Activated T-cell treated with anti-CD3 and anti-CD28 coated beads, Interleukin-2, amount 50 U/mL, for 4 hours (primary cell): Measurements from ENCODE around the gene ZZZ3. TPM values are rescaled to one million over a fixed set of nuclear protein-coding genes. Genes with fewer than 3 reads are reported as not detected.
"Not testable (repeated sequence)": the region's sequence is repeated elsewhere in the genome, so short reads cannot be mapped to it uniquely, and the experiment has no call there.

ENCODE experiments used
- ATAC-seq, 2 donors: fragments of 200-7000 bp; cut with Tn5 transposase; one replicate each; pipeline ENCODE4 v1.10.0; 2021
- DNase-seq: peaks from one replicate; pipeline ENCODE4 v3.0.0-alpha.2; 2020
- H3K27me3 Mint-ChIP-seq: one replicate; pipeline ENCODE4 v1.8.0; 2021; ENCODE audit warnings: low read depth, mixed read lengths
- H3K36me3 Mint-ChIP-seq: one replicate; pipeline ENCODE4 v1.8.0; 2022; ENCODE audit warnings: mixed read lengths; ENCODE audit not compliant: insufficient read depth
- H3K4me1 Mint-ChIP-seq: one replicate; pipeline ENCODE4 v1.8.0; 2021; ENCODE audit warnings: low read depth, mixed read lengths
- H3K4me3 Mint-ChIP-seq: one replicate; pipeline ENCODE4 v1.8.0; 2021; ENCODE audit warnings: mild to moderate bottlenecking, moderate library complexity, mixed read lengths
- H3K9me3 Mint-ChIP-seq: one replicate; pipeline ENCODE4 v1.8.0; 2021; ENCODE audit warnings: mixed read lengths
- total RNA-seq, 3 donors: library from RNA; stranded (reverse); gene quantifications; one replicate each; pipeline ENCODE4 v1.2.1, GENCODE V29; 2021

ZZZ3 gene
- 10 to 100 TPM; 54.4 to 56.1 (median 55.8) TPM for total RNA-seq

GRCh38 chr1:77682460-77683159 lies at the start of gene ZZZ3:
Gene ZZZ3 (minus strand): TSS chr1:77682658. CDS start chr1:77633354, 49,304 bp downstream.
- Mint-ChIP-seq H3K27me3 (no peaks in the 10 kb centered on the region), H3K4me3 (peak within 1 kb of the TSS; percentile 99), H3K36me3 (peaks cover 6% of the 10 kb centered on the region), H3K9me3 (no peaks in the 10 kb centered on the region), H3K4me1 (peaks cover 41% of the 10 kb centered on the region)
- peak; percentile 73 to 74 for ATAC-seq
- peak; percentile 91 for DNase-seq

DNA sequence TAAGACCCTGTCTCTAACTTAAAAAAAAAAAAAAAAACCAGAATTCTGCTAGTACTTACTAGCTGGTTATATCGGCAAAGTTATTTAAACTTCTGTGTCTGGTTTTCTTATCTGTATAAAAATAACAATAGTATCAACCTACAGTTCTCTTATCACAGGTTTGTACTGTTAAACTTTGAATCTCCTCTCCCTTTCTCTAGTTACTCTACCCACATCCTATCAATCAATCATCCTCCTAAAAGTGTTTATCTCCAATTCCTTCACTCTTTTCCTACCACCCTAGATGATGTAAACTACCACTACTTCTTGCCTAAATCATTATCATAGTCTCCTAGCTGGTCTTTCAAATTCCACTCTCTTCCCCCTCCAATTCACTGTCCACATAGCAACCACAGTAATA lies 49.6 kb upstream of the ZZZ3 start:
- H3K27me3 Mint-ChIP-seq: no peaks in the 10 kb centered on the region

DNA sequence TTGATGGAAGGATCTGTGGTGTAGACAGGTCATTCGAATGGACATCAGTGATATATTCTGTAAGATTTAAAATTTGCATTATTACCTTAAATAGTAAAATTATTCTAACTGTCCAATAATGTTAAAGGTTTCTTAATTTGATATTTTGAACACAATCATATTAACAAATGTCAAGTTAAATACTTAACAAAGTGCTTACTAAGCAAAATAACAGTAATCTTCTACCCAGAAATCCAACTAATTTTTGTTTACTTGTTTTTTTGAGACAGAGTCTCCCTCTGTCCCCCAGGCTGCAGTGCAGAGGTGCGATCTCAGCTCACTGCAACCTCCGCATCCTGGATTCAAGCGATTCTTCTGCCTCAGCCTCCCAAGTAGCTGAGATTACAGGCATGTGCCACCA lies 43.2 kb upstream of the ZZZ3 start:
- Mint-ChIP-seq H3K4me1 (no peaks in the 10 kb centered on the region), H3K9me3 (no peaks in the 10 kb centered on the region), H3K36me3 (peaks cover 38% of the 10 kb centered on the region), H3K4me3 (no peak overlapping the region), H3K27me3 (no peaks in the 10 kb centered on the region)
- ATAC-seq (no peak), DNase-seq (no peak)

More for the DNA sequence above, 49.6 kb upstream of the ZZZ3 start:
- H3K9me3 Mint-ChIP-seq: no peaks in the 10 kb centered on the region
- DNase-seq (no peak), ATAC-seq (no peak)
- no peaks in the 10 kb centered on the region for H3K4me1 Mint-ChIP-seq
- H3K4me3 Mint-ChIP-seq: no peak overlapping the region
- peaks cover 32% of the 10 kb centered on the region for H3K36me3 Mint-ChIP-seq

DNA sequence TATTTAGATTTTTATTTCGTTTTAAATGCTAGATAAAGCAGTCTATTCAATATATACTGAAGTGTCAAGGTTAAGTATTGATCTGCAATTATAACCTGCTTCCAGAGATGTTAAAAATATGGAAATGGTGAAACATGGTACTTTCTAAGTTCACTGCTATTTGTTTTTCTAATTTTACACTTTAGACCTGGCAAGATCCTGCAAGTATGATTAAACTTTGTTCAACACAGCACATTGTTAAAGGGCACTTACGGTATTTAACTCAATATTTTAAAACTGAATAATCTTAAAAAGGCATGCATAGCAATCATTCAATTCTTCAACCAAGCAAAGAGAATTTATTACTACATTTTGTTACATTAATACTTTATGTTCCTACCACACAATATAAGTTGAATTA lies 35.7 kb upstream of the ZZZ3 start:
- Mint-ChIP-seq H3K9me3 (no peaks in the 10 kb centered on the region), H3K4me1 (no peaks in the 10 kb centered on the region), H3K4me3 (no peak overlapping the region), H3K36me3 (peaks cover 39% of the 10 kb centered on the region), H3K27me3 (no peaks in the 10 kb centered on the region)
- ATAC-seq: no peak
- DNase-seq: no peak

- DNase-seq: no peak
- H3K9me3 Mint-ChIP-seq: no peaks in the 10 kb centered on the region
- H3K27me3 Mint-ChIP-seq: no peaks in the 10 kb centered on the region
- H3K4me1 Mint-ChIP-seq: no peaks in the 10 kb centered on the region
- no peak for ATAC-seq
- H3K36me3 Mint-ChIP-seq: peaks cover 32% of the 10 kb centered on the region
- H3K4me3 Mint-ChIP-seq: no peak overlapping the region
Measured at GRCh38 chr1:77716065-77716464, 33.6 kb upstream of the ZZZ3 start.

DNA sequence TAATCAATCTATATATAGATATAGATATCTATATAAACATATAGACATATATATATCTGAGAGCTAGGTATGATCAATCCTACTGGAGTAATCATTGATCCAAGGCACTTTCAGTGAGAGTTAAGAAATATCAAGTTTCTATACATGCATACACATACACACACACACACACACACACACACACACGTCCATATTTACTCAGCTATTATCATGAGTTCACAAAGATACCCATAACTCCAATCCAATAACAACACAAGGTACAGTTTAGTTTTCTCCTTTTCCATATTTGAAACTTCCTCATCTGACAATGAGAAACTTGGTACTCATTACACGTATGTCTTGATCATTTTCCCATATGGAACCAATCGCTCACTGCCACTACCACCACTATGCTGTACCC lies 27.3 kb upstream of the ZZZ3 start:
- no peak overlapping the region for H3K4me3 Mint-ChIP-seq
- H3K4me1 Mint-ChIP-seq: no peaks in the 10 kb centered on the region
- H3K9me3 Mint-ChIP-seq: no peaks in the 10 kb centered on the region
- no peak for DNase-seq
- no peaks in the 10 kb centered on the region for H3K27me3 Mint-ChIP-seq
- ATAC-seq: no peak
- peaks cover 40% of the 10 kb centered on the region for H3K36me3 Mint-ChIP-seq

DNA sequence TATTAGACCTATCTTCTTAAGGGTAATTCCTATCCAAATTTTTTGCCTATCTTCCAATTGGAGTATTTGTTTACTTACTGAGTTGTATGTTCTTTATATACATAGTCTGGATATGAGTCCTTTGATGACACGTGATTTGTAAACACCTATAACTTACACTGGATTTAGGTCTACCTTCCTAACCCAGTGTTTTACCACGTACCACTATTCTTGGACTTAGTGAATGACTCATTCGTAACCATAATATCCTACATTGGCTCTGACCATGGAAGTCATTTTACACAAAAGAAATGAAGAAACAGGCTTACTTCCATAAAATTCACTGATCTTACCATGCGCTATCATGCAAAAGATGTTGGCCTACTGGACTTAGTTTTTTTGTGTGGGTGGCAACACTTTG lies 23.9 kb upstream of the ZZZ3 start:
- Mint-ChIP-seq H3K4me3 (no peak overlapping the region), H3K4me1 (no peaks in the 10 kb centered on the region), H3K9me3 (no peaks in the 10 kb centered on the region), H3K36me3 (peaks cover 32% of the 10 kb centered on the region), H3K27me3 (no peaks in the 10 kb centered on the region)
- no peak for ATAC-seq
- DNase-seq: no peak

- no peaks in the 10 kb centered on the region for H3K27me3 Mint-ChIP-seq
- H3K36me3 Mint-ChIP-seq: peaks cover 28% of the 10 kb centered on the region
- DNase-seq: no peak
- no peak for ATAC-seq
- no peak overlapping the region for H3K4me3 Mint-ChIP-seq
- H3K9me3 Mint-ChIP-seq: peaks cover 2% of the 10 kb centered on the region
- no peaks in the 10 kb centered on the region for H3K4me1 Mint-ChIP-seq
Measured at GRCh38 chr1:77704736-77705135, 22.3 kb upstream of the ZZZ3 start.

DNA sequence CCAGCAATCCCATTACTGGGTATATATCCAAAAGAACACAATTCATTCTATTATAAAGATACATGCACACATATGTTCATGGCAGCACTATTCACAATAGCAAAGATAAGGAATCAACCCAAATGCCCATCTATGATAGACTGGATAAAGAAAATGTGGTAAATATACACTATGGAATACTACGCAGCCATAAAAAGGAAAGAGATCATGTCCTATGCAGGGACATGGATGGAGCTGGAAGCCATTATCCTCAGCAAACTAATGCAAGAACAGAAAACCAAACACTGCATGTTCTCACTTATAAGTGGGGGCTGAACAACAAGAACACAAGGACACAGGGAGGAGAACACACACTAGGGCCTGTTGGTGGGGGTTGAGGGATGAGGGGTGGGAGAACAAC lies 17.2 kb upstream of the ZZZ3 start:
- H3K4me1 Mint-ChIP-seq, DNase-seq, H3K9me3 Mint-ChIP-seq, H3K4me3 Mint-ChIP-seq, ATAC-seq, H3K27me3 Mint-ChIP-seq: not testable (repeated sequence)
- peaks cover 18% of the 10 kb centered on the region for H3K36me3 Mint-ChIP-seq

GRCh38 chr1:77697441-77697840 lies 15.0 kb upstream of the ZZZ3 start:
- no peak for ATAC-seq
- Mint-ChIP-seq H3K4me1 (no peaks in the 10 kb centered on the region), H3K27me3 (no peaks in the 10 kb centered on the region), H3K9me3 (peaks cover 3% of the 10 kb centered on the region), H3K36me3 (peaks cover 20% of the 10 kb centered on the region), H3K4me3 (no peak overlapping the region)
- no peak for DNase-seq

DNA sequence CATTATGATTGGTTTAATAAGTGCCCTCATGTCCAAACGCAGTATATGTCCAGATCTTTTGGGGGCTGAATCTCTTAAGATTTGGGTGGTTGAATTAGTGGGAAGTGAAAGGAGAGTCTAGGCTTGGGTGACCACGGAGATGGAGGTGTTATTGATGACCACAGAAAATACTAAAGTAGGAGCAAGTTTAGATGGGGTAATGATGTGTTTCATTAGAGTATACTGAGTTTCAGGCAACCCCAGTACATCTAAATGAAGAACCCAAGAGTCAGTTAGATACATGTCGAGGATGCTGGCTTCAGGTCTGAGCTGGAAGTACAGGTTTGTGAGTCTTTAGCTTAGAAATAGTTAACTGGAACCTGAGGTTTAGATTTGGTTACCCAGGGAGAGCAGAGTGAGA lies 6.5 kb upstream of the ZZZ3 start:
- Mint-ChIP-seq H3K27me3 (no peaks in the 10 kb centered on the region), H3K4me3 (no peak overlapping the region), H3K36me3 (peaks cover 9% of the 10 kb centered on the region), H3K9me3 (no peaks in the 10 kb centered on the region), H3K4me1 (peaks cover 4% of the 10 kb centered on the region)
- ATAC-seq (no peak), DNase-seq (no peak)

DNA sequence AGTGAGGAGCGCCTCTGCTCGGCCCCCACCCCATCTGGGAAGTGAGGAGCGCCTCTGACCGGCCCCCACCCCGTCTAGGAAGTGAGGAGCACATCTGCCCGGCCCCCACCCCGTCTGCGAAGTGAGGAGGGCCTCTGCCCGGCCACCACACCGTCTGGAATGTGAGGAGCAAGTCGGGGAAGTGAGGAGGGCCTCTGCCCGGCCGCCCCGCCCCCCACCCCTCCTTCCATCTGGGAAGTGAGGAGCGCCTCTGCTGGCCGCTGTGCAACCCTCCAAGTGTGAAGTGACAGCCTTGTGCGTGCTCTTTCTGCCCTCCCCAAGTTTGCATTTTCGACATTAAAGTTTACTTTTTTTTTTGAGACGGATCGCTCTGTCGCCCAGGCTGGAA lies 5.1 kb upstream of the ZZZ3 start:
- DNase-seq (no peak), ATAC-seq (no peak)
- H3K36me3 Mint-ChIP-seq: peaks cover 6% of the 10 kb centered on the region
- H3K27me3 Mint-ChIP-seq: no peaks in the 10 kb centered on the region
- H3K4me1 Mint-ChIP-seq: peaks cover 7% of the 10 kb centered on the region
- peak overlapping the region; percentile 60 for H3K4me3 Mint-ChIP-seq
- no peaks in the 10 kb centered on the region for H3K9me3 Mint-ChIP-seq

- ATAC-seq (no peak), DNase-seq (no peak)
- Mint-ChIP-seq H3K36me3 (peaks cover 5% of the 10 kb centered on the region), H3K4me3 (no peak overlapping the region), H3K27me3 (no peaks in the 10 kb centered on the region), H3K9me3 (no peaks in the 10 kb centered on the region), H3K4me1 (peaks cover 9% of the 10 kb centered on the region)
Measured at GRCh38 chr1:77686796-77687518, 4.5 kb upstream of the ZZZ3 start.

DNA sequence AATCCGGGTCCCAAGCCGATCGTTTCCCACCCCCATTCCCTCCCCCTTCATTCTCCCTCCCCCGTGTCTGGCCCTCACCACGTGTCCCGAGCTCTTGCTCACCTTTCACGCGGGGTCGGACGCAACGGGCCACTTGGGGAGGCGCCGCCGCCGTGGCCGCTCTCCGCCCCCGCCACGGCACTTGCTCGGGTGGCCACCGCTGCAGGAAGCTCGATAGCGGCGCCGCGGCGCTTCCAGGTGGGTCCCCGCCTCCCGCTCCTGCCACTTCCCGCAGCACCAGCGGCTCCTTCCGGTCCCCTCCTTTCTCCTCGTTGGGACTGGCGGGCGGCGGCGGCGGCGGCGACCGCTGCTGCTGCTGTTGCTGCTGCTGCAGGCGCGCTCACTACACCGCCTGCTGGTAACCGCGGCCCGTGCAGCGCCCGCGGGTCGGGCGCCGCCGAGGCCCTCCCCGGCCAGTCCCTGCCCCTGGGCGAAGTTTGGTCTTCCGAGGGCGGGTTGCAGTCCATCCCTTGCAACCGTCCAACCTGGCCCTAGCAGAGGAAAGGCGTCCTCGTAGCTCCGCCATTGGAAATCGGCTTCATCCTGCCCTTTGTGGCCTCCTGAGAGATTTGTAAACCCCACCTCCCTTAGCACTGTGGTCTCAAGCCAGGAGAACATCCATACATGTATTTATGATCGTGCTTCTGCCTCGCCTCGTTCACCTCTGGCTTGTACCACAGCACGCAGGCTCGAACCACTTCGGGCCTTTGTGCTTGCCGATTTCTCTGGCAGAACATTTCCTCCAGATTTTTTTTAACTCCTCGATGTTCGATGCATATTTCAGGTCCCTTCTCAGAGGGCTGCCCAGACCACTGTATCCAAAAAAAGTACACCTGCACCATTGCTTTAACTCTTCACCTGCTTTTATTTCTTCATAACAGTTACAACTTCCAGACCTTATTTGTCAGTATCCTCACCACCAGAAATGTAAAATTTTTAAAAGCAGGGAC lies 996 bp upstream of the ZZZ3 start:
- peaks cover 6% of the 10 kb centered on the region for H3K36me3 Mint-ChIP-seq
- H3K27me3 Mint-ChIP-seq: no peaks in the 10 kb centered on the region
- H3K4me3 Mint-ChIP-seq: peak overlapping the region; percentile 99
- peak; percentile 89 for DNase-seq
- no peaks in the 10 kb centered on the region for H3K9me3 Mint-ChIP-seq
- peaks cover 33% of the 10 kb centered on the region for H3K4me1 Mint-ChIP-seq
- ATAC-seq: peak; percentile 78 to 80
